Type B pancreatic cell (in vitro differentiated cells): ENCODE results near the gene FFAR1. TPM values are rescaled to one million over a fixed set of nuclear protein-coding genes. Genes with fewer than 3 reads are reported as not detected.

Experiments used
- DNase-seq: peaks from one replicate; pipeline ENCODE4 v3.0.0; 2021; ENCODE audit warnings: mixed read lengths; ENCODE audit not compliant: unreplicated experiment; ENCODE audit errors: extremely low spot score
- H3K27ac Mint-ChIP-seq: 2 replicates; pipeline ENCODE4 v1.8.0; 2021; ENCODE audit warnings: mild to moderate bottlenecking, mixed read lengths
- H3K27me3 Mint-ChIP-seq: 2 replicates; pipeline ENCODE4 v1.8.0; 2021; ENCODE audit warnings: mixed read lengths
- H3K36me3 Mint-ChIP-seq: 2 replicates; pipeline ENCODE4 v1.8.0; 2021; ENCODE audit warnings: mixed read lengths
- H3K4me1 Mint-ChIP-seq: one replicate; pipeline ENCODE4 v1.8.0; 2021; ENCODE audit warnings: mixed read lengths; ENCODE audit not compliant: unreplicated experiment
- H3K4me3 Mint-ChIP-seq: 2 replicates; pipeline ENCODE4 v1.8.0; 2021; ENCODE audit warnings: mild to moderate bottlenecking, mixed read lengths
- H3K9me3 Mint-ChIP-seq: 2 replicates; pipeline ENCODE4 v1.8.0; 2021; ENCODE audit warnings: mixed read lengths
- total RNA-seq: library from RNA; stranded (reverse); gene quantifications from 2 replicates; pipeline ENCODE4 v1.2.1, GENCODE V29; 2021; ENCODE audit warnings: low replicate concordance
- TF ChIP-seq, protein P1 (sequence below): fragments of 200-600 bp; sonication (generic); conservative IDR thresholded peaks from 2 replicates; pipeline ENCODE4 v1.5.0; 2021; ENCODE audit warnings: antibody characterized with exemption, mild to moderate bottlenecking

The FFAR1 gene
- total RNA-seq, 1 donor from 2014 or later = 2.1 TPM

DNA sequence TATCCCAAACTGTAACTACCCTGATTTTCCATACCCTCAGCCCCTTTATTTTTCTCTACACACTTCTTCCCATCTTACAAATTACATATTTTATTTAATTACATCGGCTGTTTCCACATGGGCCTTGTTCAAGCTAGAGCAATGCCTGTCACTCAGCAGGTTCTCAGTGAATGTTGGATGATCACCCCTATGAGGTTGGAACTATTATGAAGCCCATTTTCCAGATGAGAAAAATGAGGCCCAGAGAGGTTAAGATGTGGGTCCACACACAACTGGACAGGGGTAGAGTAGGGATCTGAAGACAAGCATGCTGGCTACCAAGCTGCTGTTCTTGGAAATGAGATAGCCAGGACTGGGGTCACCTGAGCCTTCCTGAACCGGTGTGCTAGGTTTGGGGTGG is 45.7 kb upstream of the FFAR1 start:
- peaks cover 5% of the 10 kb centered on the region for H3K4me1 Mint-ChIP-seq
- TF ChIP-seq, protein P1, sequence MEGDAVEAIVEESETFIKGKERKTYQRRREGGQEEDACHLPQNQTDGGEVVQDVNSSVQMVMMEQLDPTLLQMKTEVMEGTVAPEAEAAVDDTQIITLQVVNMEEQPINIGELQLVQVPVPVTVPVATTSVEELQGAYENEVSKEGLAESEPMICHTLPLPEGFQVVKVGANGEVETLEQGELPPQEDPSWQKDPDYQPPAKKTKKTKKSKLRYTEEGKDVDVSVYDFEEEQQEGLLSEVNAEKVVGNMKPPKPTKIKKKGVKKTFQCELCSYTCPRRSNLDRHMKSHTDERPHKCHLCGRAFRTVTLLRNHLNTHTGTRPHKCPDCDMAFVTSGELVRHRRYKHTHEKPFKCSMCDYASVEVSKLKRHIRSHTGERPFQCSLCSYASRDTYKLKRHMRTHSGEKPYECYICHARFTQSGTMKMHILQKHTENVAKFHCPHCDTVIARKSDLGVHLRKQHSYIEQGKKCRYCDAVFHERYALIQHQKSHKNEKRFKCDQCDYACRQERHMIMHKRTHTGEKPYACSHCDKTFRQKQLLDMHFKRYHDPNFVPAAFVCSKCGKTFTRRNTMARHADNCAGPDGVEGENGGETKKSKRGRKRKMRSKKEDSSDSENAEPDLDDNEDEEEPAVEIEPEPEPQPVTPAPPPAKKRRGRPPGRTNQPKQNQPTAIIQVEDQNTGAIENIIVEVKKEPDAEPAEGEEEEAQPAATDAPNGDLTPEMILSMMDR = no peak
- H3K27me3 Mint-ChIP-seq = no peaks in the 10 kb centered on the region
- H3K9me3 Mint-ChIP-seq = no peaks in the 10 kb centered on the region
- no peak overlapping the region for H3K27ac Mint-ChIP-seq
- DNase-seq = no peak
- H3K4me3 Mint-ChIP-seq = no peak overlapping the region
- no peaks in the 10 kb centered on the region for H3K36me3 Mint-ChIP-seq

DNA sequence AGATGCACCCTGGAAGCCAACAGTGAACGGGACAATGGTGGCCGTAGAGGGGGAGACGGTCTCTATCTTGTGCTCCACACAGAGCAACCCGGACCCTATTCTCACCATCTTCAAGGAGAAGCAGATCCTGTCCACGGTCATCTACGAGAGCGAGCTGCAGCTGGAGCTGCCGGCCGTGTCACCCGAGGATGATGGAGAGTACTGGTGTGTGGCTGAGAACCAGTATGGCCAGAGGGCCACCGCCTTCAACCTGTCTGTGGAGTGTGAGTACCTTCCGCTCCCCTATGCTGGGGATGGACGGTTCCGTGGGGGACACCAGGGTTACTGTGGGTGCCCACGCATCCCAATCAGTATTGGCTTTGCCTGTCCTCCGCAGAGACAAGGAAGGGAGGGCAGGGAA is 45.3 kb upstream of the FFAR1 start:
- Mint-ChIP-seq H3K4me3 (no peak overlapping the region), H3K4me1 (peaks cover 5% of the 10 kb centered on the region), H3K27me3 (no peaks in the 10 kb centered on the region), H3K36me3 (no peaks in the 10 kb centered on the region), H3K27ac (no peak overlapping the region), H3K9me3 (no peaks in the 10 kb centered on the region)
- TF ChIP-seq, protein P1 = no peak
- no peak for DNase-seq

DNA sequence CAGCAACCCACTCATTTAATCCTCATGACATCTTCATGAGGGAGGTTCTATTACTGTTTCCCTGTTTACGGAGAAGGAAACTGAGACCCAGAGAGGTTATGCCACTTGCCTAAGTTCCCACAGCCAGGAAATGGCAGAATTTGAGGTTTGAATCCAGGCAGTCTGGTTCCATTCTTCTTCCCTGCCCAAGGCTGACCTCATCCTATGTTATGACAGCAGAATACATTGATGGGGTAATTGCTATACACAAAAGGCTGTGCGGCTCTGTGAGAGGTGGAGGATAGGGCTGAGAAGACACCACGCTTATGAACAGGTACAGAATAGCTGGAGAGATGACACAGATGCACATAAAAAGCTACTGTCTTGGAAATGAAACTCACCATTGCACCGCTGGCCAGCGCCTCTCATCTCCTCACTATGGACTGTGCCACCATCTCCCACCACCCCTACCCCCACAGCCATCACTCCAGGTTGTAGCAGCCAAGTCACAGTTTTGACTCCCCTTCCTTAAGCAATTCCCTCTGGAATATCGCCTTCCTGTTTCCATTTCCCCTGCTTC is 44.3 kb upstream of the FFAR1 start:
- Mint-ChIP-seq H3K27me3 (no peaks in the 10 kb centered on the region), H3K27ac (no peak overlapping the region), H3K36me3 (no peaks in the 10 kb centered on the region), H3K9me3 (no peaks in the 10 kb centered on the region), H3K4me3 (no peak overlapping the region), H3K4me1 (peaks cover 13% of the 10 kb centered on the region)
- TF ChIP-seq, protein P1 = no peak
- no peak for DNase-seq

DNA sequence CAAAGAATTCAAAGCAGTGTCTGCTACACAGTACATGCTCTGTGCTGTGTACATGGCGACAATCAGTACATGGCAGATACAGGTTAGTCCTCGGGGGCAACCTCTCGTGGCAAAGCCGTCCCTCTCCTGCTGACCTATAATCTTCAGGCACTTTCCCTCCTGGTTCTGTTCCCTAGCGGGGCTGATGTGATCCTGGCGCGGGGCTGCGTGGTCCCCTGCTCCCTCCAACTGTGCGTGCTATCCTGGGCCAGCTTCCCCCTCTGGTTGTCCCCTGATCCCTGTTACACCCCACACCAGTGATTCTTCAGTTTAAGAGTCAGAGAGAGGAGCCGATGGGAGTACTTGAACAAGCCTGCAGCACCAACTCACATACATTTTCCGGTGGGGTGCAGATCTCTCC is 43.7 kb upstream of the FFAR1 start:
- H3K27ac Mint-ChIP-seq = no peak overlapping the region
- TF ChIP-seq, protein P1 = no peak
- no peak overlapping the region for H3K4me3 Mint-ChIP-seq
- no peaks in the 10 kb centered on the region for H3K36me3 Mint-ChIP-seq
- H3K9me3 Mint-ChIP-seq = no peaks in the 10 kb centered on the region
- no peaks in the 10 kb centered on the region for H3K27me3 Mint-ChIP-seq
- H3K4me1 Mint-ChIP-seq = peaks cover 18% of the 10 kb centered on the region
- no peak for DNase-seq

DNA sequence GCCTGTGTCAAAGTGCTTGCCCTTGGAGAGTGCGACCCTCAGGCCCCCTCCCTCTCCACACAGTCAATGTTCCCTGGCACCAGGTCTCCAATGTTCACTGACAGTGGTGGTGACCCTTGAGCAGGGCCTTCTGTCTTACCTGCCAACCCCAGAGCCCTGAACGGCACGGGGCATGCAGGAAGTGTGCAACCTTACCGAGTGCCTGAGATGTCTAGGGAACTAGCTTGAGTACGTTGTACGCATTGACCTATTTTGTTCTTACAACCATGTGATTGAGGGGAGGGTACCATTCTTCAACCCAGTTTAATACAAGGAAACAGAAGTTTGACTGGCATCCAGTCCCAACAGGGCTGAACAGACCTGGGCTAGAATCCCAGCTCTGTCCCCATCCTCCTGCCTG is 42.5 kb upstream of the FFAR1 start:
- H3K4me1 Mint-ChIP-seq = peaks cover 26% of the 10 kb centered on the region
- no peak for DNase-seq
- H3K9me3 Mint-ChIP-seq = no peaks in the 10 kb centered on the region
- H3K27me3 Mint-ChIP-seq = no peaks in the 10 kb centered on the region
- no peaks in the 10 kb centered on the region for H3K36me3 Mint-ChIP-seq
- no peak overlapping the region for H3K27ac Mint-ChIP-seq
- no peak overlapping the region for H3K4me3 Mint-ChIP-seq
- TF ChIP-seq, protein P1 = no peak
